Adrenal gland (tissue), 12 donors: ENCODE measurements around the gene KIAA1671. TPM values are rescaled to one million over a fixed set of nuclear protein-coding genes. Genes with fewer than 3 reads are reported as not detected.
A peak's percentile ranks its signal among the peaks of the same experiment; 100 is the strongest.

Experiments used
- DNase-seq, 7 donors: peaks; one replicate each; pipeline ENCODE4 v3.0.0-alpha.2; 2019 to 2020
- H3K27ac ChIP-seq, 5 donors: fragments of 200-600 bp; sonication (generic) in 4 of 5; 1 replicate in 3 of 5; 2 replicates in 2 of 5; pipeline versions ENCODE4 v1.5.1 to v1.8.0; 2016 to 2020; ENCODE audit warnings: mild to moderate bottlenecking in 1 of 5
- H3K27me3 ChIP-seq: fragments of 200-600 bp; 2 replicates; pipeline ENCODE4 v1.8.0; 2021
- H3K36me3 ChIP-seq, 2 donors: fragments of 200-600 bp; replicated peaks in 1 of 2; 1 replicate in 1 of 2; 2 replicates in 1 of 2; pipeline versions ENCODE4 v1.5.1 to v1.8.0; 2018 to 2022
- H3K4me1 ChIP-seq, 2 donors: fragments of 200-600 bp; replicated peaks in 1 of 2; 1 replicate in 1 of 2; 2 replicates in 1 of 2; pipeline versions ENCODE4 v1.5.1 to v1.8.0; 2018 to 2021
- H3K4me3 ChIP-seq, 4 donors: fragments of 200-600 bp; sonication (generic) in 3 of 4; one replicate each; pipeline ENCODE4 v1.5.1; 2016 to 2018
- H3K9me3 ChIP-seq, 3 donors: fragments of 200-600 bp; sonication (generic) in 1 of 3; replicated peaks in 1 of 3; 1 replicate in 2 of 3; 2 replicates in 1 of 3; pipeline versions ENCODE4 v1.5.1 to v1.8.0; 2016 to 2021
- POLR2A ChIP-seq, 2 donors: fragments of 450-650 bp; IDR thresholded peaks; one replicate each; pipeline ENCODE4 v1.6.1; 2017; ENCODE audit warnings: antibody characterized with exemption in 2 of 2, mild to moderate bottlenecking in 2 of 2, moderate library complexity in 1 of 2
- WGBS, 4 donors: extraction: QIAGEN DNeasy Blood & Tissue Kit in 2 of 4; methylation state at CpG; one replicate each; pipeline versions ENCODE4 v1.1.5 to v1.1.7; 2013 to 2017; 5-methylcytosine and 5-hydroxymethylcytosine counted together
- intact Hi-C, 2 donors: fragments of 100-400 bp; cut with DNase I; formaldehyde crosslinking; loops; one replicate each; pipeline versions ENCODE4 v1.14.1 to v1.15.0; 2022 to 2023
- polyA plus RNA-seq, 3 donors: library from polyadenylated mRNA; stranded (reverse); fragments of 200-250 nt in 2 of 3; fragments of 350-450 nt in 1 of 3; fragmentation: Illumina TruSeq in 1 of 3; extraction: RNeasy Lipid Tissue Mini Kit (QIAGEN cat#74804) in 1 of 3; gene quantifications; one replicate each; pipeline ENCODE4 v1.2.3, GENCODE V29; 2013 to 2014
- total RNA-seq, 9 donors: library from RNA; depleted of rRNA in 4 of 9; stranded (reverse); fragments of >200 nt in 4 of 9; fragments of 120-200 nt in 1 of 9; fragmentation: NEBNext Ultra II Directional in 1 of 9; extraction: Animal tissue kit (Norgen Biotek cat#: 25700) in 1 of 9; gene quantifications; one replicate each; pipeline versions ENCODE4 v1.1.0 to v1.2.4, GENCODE V29; 2013 to 2023
- TF ChIP-seq, protein P1 (sequence below), 6 experiments: fragments of 450-650 bp in 4 of 6; fragments of 200-600 bp in 2 of 6; sonication (generic) in 1 of 6; IDR thresholded peaks; 1 replicate in 5 of 6; 2 replicates in 1 of 6; pipeline versions ENCODE4 v1.5.1 to v1.8.0; 2016 to 2021; ENCODE audit warnings: antibody characterized with exemption in 6 of 6, mild to moderate bottlenecking in 2 of 6, moderate library complexity in 1 of 6
- donor health status: healthy with polysubstance abuse.
- donor health status: Bipolar disorder and iron deficiency.
- donor health status: DM: yes; HTN: yes; CAD: no.
- donor health status: DM: no; HTN: no; CAD: no.
- donor health status: DM: no; HTN: no; CAD: no.
- donor health status: DM: yes; HTN: yes; CAD: no.

KIAA1671 gene
- total and polyA plus RNA-seq, 12 donors = 5.3 to 71.0 (median 45.8) TPM

DNA sequence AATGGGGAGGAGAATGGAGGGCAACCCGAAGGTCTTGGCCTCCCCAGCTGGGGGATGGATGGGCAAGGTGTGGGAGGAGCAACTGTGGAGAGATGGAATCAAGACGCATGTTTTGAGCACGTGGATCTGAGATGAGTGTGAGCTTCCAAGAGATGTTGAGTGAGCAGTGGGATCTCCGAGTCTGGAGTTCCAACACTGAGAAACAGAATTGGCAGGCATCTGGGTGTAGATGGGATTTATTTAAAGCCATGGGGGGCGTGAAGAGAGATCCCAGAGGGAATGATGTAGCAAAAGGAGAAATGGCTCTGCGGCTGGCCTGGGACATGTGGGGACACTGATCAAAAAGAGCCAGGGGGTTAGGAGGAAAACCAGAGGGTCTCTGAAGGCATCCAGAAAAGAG, 95.6 kb downstream of the KIAA1671 start:
- no peaks in the 10 kb centered on the region for H3K36me3 ChIP-seq
- H3K4me3 ChIP-seq = no peak overlapping the region
- no peak overlapping the region for H3K27ac ChIP-seq
- H3K9me3 ChIP-seq = peaks cover 0 to 4% (median 0%) of the 10 kb centered on the region in 3 donors
- intact Hi-C loops = loop anchor here (2.0 to 5.0 kb wide), 2 partner anchors 95 to 96 kb away; partner anchors contain the start of gene KIAA1671 (in 2 of the 2)
- peaks cover 27 to 31% of the 10 kb centered on the region in 2 donors for H3K4me1 ChIP-seq
- TF ChIP-seq, protein P1, sequence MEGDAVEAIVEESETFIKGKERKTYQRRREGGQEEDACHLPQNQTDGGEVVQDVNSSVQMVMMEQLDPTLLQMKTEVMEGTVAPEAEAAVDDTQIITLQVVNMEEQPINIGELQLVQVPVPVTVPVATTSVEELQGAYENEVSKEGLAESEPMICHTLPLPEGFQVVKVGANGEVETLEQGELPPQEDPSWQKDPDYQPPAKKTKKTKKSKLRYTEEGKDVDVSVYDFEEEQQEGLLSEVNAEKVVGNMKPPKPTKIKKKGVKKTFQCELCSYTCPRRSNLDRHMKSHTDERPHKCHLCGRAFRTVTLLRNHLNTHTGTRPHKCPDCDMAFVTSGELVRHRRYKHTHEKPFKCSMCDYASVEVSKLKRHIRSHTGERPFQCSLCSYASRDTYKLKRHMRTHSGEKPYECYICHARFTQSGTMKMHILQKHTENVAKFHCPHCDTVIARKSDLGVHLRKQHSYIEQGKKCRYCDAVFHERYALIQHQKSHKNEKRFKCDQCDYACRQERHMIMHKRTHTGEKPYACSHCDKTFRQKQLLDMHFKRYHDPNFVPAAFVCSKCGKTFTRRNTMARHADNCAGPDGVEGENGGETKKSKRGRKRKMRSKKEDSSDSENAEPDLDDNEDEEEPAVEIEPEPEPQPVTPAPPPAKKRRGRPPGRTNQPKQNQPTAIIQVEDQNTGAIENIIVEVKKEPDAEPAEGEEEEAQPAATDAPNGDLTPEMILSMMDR (IDR thresholded peaks at IDR 0.05) = no peak
- TF ChIP-seq POLR2A (IDR thresholded peaks at IDR 0.05) = no peak
- no peak for DNase-seq
- H3K27me3 ChIP-seq = no peaks in the 10 kb centered on the region
- 77 to 87% (median 81%) methylated on average over 6 of the region's 6 CpGs for WGBS, 4 donors

DNA sequence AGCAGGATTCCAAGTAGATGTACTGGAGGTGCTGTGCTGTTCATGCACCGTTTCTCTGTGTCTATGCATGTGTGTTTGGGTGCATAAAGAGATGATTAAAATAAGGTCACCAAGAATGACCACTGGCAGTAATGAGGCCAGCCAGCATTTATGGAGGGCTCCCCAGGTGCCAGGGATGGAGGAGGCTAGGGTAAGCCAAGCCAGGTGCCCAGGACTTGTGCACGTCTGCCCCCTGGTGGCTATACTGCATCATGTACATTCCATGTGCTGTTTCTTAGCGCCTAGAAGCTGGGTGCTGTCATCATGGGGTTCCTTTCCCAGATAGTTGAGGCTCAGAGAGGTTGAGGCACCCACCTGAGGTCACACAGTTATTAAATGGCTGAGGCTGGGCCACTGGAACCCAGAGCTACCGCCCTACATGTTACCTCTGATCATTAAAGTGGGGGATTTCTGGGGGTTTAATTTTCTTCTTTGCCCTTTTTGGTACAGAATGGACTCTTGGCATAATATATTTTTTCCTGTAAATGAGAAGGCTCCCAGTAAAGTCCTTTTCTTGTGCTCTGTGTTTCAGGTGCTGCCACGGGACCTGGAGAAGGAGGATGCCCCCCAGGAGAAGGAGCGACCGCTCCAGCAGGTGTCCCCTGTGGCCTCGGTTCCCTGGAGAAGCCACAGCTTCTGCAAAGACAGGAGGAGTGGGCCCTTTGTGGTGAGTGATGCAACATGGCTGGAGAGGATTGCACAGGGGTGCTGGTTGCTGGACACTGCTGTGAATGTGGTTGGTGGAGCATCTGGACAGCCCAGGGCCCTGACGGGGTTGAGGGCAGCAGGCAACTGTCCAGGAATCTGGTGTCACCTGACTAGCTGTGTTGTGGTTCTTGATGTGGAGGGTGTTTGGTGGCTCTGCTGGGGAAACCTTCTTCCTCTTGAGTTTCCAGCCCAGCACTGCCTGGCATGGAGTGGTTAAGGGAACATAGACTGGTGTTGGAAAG, 96.4 kb downstream of the KIAA1671 start:
- Histone ChIP-seq H3K27me3 (no peaks in the 10 kb centered on the region), H3K36me3 (no peaks in the 10 kb centered on the region), H3K4me1 (peaks cover 27 to 31% of the 10 kb centered on the region in 2 donors), H3K9me3 (peaks cover 0 to 4% (median 0%) of the 10 kb centered on the region in 3 donors), H3K27ac (peak overlapping the region in 2 of 5 donors; percentile 35 to 78), H3K4me3 (no peak overlapping the region)
- TF ChIP-seq, protein P1 (IDR thresholded peaks at IDR 0.05) = peak; percentile 87 to 96 (median 92)
- no peak for TF ChIP-seq POLR2A (IDR thresholded peaks at IDR 0.05)
- peak; percentile 73 to 87 (median 79) for DNase-seq
- WGBS, 4 donors = 48 to 78% (median 56%) methylated on average over 6 to 9 of the region's 9 CpGs
- intact Hi-C loops = loop anchor here (2.0 to 5.0 kb wide), 2 partner anchors 96 to 97 kb away; partner anchors contain the start of gene KIAA1671 (in 2 of the 2)

DNA sequence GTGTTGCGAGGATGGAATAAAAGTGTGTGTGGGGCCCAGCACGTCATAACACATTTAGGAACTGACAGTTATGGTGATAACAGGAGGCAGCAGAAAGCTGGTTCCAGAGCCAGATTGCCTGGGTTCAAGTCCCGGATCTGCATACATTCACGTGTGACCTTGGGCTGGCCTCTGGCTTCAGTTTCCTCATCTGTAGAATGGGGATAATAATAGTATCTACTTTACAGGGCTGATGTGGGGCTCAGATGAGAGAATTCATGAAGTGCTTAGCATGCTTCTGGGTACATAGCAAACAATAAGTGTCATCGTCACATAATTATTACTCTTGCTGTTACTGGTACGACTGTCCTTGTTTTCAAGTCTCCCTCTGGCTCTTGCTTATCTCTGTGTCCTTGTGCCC, 97.3 kb downstream of the KIAA1671 start:
- Histone ChIP-seq H3K27me3 (no peaks in the 10 kb centered on the region), H3K36me3 (no peaks in the 10 kb centered on the region), H3K27ac (peak overlapping the region in 4 of 5 donors; percentile 12 to 78 (median 72)), H3K4me1 (peaks cover 20 to 25% of the 10 kb centered on the region in 2 donors), H3K4me3 (no peak overlapping the region), H3K9me3 (peaks cover 0 to 4% (median 0%) of the 10 kb centered on the region in 3 donors)
- 55 to 72% (median 64%) methylated on average over 6 of the region's 6 CpGs for WGBS, 4 donors
- TF ChIP-seq POLR2A (IDR thresholded peaks at IDR 0.05) = no peak
- TF ChIP-seq, protein P1 (IDR thresholded peaks at IDR 0.05) = no peak
- no peak for DNase-seq
- intact Hi-C loops = loop anchor here (2.0 to 5.0 kb wide), 2 partner anchors 97 kb away; partner anchors contain the start of gene KIAA1671 (in 2 of the 2)

DNA sequence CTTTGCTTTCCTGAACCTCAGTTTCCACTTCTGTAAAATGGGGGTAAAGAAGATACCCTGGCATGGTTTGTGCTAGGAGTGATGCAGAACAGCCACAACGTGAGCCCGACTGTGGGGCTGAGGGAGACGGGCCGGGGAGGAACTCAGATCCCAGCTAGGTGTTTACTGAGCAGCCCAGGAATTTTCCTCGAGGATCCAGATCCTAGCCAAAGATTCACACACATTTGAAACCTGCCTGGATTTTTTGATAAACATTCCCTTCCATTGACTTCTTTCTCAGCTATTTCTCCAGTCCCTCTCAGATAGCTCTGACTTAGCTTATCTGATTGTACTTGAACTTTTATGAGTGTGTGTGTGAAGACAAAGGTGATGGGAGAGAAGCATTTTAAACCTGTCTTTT, 98.0 kb downstream of the KIAA1671 start:
- Histone ChIP-seq H3K4me1 (peaks cover 13 to 25% of the 10 kb centered on the region in 2 donors), H3K4me3 (no peak overlapping the region), H3K27me3 (no peaks in the 10 kb centered on the region), H3K36me3 (no peaks in the 10 kb centered on the region), H3K27ac (peak overlapping the region; percentile 6 to 78 (median 70)), H3K9me3 (peaks cover 0 to 4% (median 0%) of the 10 kb centered on the region in 3 donors)
- intact Hi-C loops = no loop called here
- DNase-seq = no peak
- TF ChIP-seq, protein P1 (IDR thresholded peaks at IDR 0.05) = no peak
- TF ChIP-seq POLR2A (IDR thresholded peaks at IDR 0.05) = no peak
- WGBS, 4 donors = 88 to 94% (median 89%) methylated on average over 5 of the region's 5 CpGs
